BE2C (cell line): Measurements from ENCODE around the gene TUT7. TPM values are rescaled to one million over a fixed set of nuclear protein-coding genes. Genes with fewer than 3 reads are reported as not detected.
"Not testable (repeated sequence)": the region's sequence is repeated elsewhere in the genome, so short reads cannot be mapped to it uniquely, and the experiment has no call there.

Experiments
- DNase-seq: peaks from one replicate; pipeline ENCODE4 v3.0.0-alpha.2; 2020
- H3K27me3 ChIP-seq: fragments of 250-450 bp; sonication (Bioruptor Pico); 2 replicates; pipeline ENCODE4 v1.5.1; 2020; ENCODE audit warnings: mild to moderate bottlenecking
- H3K36me3 ChIP-seq: fragments of 250-450 bp; sonication (Bioruptor Pico); 2 replicates; pipeline ENCODE4 v1.5.1; 2020; ENCODE audit warnings: mild to moderate bottlenecking
- H3K4me1 ChIP-seq: fragments of 250-450 bp; sonication (Bioruptor Pico); 2 replicates; pipeline ENCODE4 v1.5.1; 2020
- H3K4me3 ChIP-seq: 2 replicates; pipeline ENCODE4 v1.5.1; 2011; ENCODE audit warnings: low read depth, low read length
- H3K9me3 ChIP-seq: fragments of 250-450 bp; sonication (Bioruptor Pico); 2 replicates; pipeline ENCODE4 v1.5.1; 2020
- CTCF ChIP-seq: IDR thresholded peaks from 2 replicates; pipeline ENCODE4 v1.5.1; 2012; ENCODE audit warnings: mild to moderate bottlenecking, low read depth, low read length
- polyA plus RNA-seq: library from polyadenylated mRNA; unstranded; fragments of >200 nt; gene quantifications from one replicate; pipeline ENCODE4 v1.2.1, GENCODE V29; 2012; ENCODE audit warnings: low read depth, missing spikeins; ENCODE audit not compliant: insufficient read length, insufficient read depth

The TUT7 gene
- polyA plus RNA-seq: 10.3 TPM

GRCh38 chr9:86354011-86354817 is at the start of gene TUT7:
Gene TUT7 (minus strand): TSS chr9:86354410. CDS start chr9:86353199, 1,211 bp downstream.
- TF ChIP-seq CTCF: no peak
- DNase-seq: peak; percentile 96
- Histone ChIP-seq H3K36me3 (0 out of 2 replicates have a peak, but pooled peaks cover 8% of the 10 kb centered on the region), H3K4me3 (peak within 1 kb of the TSS; percentile 82), H3K27me3 (no peaks in the 10 kb centered on the region; the same call in 1 of the 2 replicates), H3K4me1 (no peaks in the 10 kb centered on the region), H3K9me3 (no peaks in the 10 kb centered on the region)

- Histone ChIP-seq H3K27me3 (peaks cover 9% of the 10 kb centered on the region; the same call in 1 of the 2 replicates), H3K36me3 (no peaks in the 10 kb centered on the region), H3K9me3 (no peaks in the 10 kb centered on the region), H3K4me1 (no peaks in the 10 kb centered on the region), H3K4me3 (no peak overlapping the region)
- no peak for DNase-seq
- no peak for TF ChIP-seq CTCF
Measured at GRCh38 chr9:86402591-86402990, 48.4 kb upstream of the TUT7 start.

GRCh38 chr9:86396412-86396811 is 42.2 kb upstream of the TUT7 start:
- Histone ChIP-seq H3K4me3 (no peak overlapping the region), H3K9me3 (no peaks in the 10 kb centered on the region), H3K4me1 (no peaks in the 10 kb centered on the region), H3K27me3 (no peaks in the 10 kb centered on the region), H3K36me3 (no peaks in the 10 kb centered on the region)
- TF ChIP-seq CTCF: no peak
- no peak for DNase-seq

- H3K36me3 ChIP-seq, H3K27me3 ChIP-seq, H3K9me3 ChIP-seq, DNase-seq, H3K4me3 ChIP-seq, H3K4me1 ChIP-seq: not testable (repeated sequence)
Measured at GRCh38 chr9:86390184-86390583, 36.0 kb upstream of the TUT7 start.

GRCh38 chr9:86389628-86390027 is 35.4 kb upstream of the TUT7 start:
- no peaks in the 10 kb centered on the region for H3K4me1 ChIP-seq

GRCh38 chr9:86387376-86387775 is 33.2 kb upstream of the TUT7 start:
- DNase-seq: no peak
- H3K36me3 ChIP-seq: no peaks in the 10 kb centered on the region
- no peak for TF ChIP-seq CTCF
- H3K27me3 ChIP-seq: no peaks in the 10 kb centered on the region
- H3K4me3 ChIP-seq: no peak overlapping the region
- H3K4me1 ChIP-seq: no peaks in the 10 kb centered on the region
- no peaks in the 10 kb centered on the region for H3K9me3 ChIP-seq

More at GRCh38 chr9:86389628-86390027, 35.4 kb upstream of the TUT7 start:
- no peak for TF ChIP-seq CTCF
- H3K4me3 ChIP-seq: no peak overlapping the region
- DNase-seq: no peak
- no peaks in the 10 kb centered on the region for H3K27me3 ChIP-seq
- H3K36me3 ChIP-seq: no peaks in the 10 kb centered on the region
- no peaks in the 10 kb centered on the region for H3K9me3 ChIP-seq

GRCh38 chr9:86383000-86383399 is 28.8 kb upstream of the TUT7 start:
- not testable (repeated sequence) for H3K36me3 ChIP-seq, H3K9me3 ChIP-seq, DNase-seq, H3K4me1 ChIP-seq, H3K4me3 ChIP-seq, H3K27me3 ChIP-seq
